NCI-H128 (cell line): ENCODE measurements around the gene ANXA2R.
"Not testable (repeated sequence)": the region's sequence is repeated elsewhere in the genome, so short reads cannot be mapped to it uniquely, and the experiment has no call there.

Experiments used
- DNase-seq: peaks from one replicate; lab custom pipeline; 2025; ENCODE audit not compliant: unreplicated experiment; lab: John Stamatoyannopoulos, UW

Gene ANXA2R, protein sequence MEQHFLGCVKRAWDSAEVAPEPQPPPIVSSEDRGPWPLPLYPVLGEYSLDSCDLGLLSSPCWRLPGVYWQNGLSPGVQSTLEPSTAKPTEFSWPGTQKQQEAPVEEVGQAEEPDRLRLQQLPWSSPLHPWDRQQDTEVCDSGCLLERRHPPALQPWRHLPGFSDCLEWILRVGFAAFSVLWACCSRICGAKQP

DNA sequence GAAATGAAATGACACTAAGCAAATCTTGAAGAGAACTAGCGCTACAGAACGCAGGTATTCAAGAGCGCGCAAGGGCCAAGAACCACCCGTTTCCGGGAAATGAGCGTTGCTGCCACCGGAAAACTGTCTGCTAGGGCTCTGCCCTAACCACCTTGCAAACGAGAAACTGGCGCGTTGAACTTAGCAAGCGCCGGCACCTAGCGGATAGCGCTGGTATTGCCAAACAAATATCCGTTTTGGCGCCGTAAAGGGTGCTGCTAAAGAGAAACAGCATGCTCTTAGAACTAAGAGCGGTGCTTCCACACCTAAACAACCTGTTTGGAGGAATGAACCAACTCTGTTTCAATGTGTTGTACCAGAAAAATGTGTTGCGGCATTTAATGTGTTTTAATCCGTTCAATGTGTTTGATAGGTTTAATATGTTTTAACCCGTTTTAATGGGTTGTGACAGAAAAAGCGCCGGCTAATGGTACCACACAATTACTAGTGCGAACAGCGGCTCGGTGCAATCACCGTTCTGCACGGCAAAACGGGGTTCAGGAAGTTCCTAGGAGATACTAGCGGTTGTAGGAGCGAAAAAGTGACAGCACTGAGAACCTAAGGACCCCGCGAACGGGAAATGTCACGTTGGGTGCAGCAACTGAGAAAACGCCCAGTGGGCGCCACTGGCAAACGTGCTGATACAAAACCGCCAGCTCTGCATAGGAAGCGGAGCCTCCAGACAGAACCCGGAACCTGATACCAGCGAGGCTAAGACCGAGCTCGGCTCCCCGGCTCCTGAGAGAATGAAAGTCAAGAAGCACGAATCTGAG lies at the start of gene ANXA2R:
ANXA2R (minus strand) TSS at position 33 of the 812 bp plus-strand sequence. CDS start 273 bp downstream, outside the sequence.
- DNase-seq, result peak; percentile 91

DNA sequence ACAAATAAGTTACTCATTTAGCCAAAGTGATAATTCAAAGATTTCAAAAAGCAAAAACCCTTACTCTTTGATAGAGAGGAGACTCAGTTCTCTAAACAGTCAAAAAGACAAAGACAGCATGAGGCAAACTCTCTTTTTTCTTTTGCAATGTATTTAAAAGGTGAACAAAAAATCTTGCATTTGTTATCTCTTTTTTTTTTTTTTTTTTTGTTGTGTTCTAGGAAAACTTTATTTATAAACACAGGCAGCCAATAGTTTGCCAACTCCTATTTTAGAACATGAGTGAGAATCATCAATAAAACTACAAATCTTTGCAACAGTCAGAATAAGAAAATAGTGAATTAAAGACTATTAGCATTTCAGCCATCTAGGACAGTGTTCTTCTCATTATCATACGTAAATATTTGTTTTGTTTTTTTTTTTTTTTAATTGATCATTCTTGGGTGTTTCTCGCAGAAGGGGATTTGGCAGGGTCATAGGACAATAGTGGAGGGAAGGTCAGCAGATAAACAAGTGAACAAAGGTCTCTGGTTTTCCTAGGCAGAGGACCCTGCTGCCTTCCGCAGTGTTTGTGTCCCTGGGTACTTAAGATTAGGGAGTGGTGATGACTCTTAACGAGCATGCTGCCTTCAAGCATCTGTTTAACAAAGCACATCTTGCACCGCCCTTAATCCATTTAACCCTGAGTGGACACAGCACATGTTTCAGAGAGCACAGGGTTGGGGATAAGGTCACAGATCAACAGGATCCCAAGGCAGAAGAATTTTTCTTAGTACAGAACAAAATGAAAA lies 46.2 kb upstream of the ANXA2R start:
- not testable (repeated sequence) for DNase-seq

DNA sequence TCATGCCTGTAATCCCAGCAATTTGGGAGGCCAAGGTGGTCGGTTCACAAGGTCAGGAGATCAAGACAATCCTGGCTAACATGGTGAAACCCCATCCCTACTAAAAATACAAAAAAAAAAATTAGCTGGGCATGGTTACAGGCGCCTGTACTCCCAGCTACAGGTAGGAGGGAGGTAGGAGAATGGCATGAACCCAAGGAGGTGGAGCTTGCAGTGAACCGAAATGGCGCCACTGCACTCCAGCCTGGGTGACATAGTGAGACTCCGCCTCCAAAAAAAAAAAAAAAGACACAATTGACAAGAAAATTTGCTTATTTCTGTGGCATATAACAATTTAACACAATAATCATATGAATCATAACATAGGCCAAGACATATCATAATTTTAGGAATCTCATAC lies 45.3 kb upstream of the ANXA2R start:
- DNase-seq, result no peak

DNA sequence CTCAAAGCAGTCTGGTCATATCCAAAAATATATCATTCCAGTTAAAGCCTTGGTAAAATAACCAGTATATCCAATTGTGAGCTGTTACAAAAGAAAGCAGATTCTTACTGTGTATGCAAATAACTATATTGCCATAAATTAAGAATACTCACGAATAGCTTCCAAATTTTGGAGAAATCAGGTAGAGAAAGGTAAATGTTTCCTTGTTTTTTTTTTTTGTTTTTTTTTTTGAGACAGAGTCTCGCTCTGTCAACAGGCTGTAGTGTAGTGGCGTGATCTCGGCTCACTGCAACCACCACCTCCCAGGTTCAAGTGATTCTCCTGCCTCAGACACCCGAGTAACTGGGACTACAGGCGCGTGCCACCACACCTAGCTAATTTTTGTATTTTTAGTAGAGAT lies 44.3 kb upstream of the ANXA2R start:
- DNase-seq, result not testable (repeated sequence)

DNA sequence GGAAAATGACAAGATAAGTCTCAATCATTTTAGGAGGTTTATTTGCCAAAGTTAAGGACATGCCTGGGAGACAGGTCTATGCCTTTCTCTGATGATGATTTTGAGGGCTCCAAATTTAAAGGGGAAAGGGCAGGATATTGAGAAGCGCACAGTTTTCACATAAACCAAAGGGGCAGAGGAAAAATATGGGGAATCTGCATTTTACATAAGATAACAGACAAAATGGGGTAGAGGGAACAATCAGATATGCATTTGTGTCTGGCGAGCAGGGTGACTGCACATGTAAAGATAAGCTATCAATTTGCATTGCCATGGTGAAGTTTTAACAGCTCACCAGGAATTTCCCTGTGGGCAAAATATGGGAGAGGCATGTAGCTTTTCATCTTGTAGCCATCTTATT lies 41.2 kb upstream of the ANXA2R start:
- not testable (repeated sequence) for DNase-seq

DNA sequence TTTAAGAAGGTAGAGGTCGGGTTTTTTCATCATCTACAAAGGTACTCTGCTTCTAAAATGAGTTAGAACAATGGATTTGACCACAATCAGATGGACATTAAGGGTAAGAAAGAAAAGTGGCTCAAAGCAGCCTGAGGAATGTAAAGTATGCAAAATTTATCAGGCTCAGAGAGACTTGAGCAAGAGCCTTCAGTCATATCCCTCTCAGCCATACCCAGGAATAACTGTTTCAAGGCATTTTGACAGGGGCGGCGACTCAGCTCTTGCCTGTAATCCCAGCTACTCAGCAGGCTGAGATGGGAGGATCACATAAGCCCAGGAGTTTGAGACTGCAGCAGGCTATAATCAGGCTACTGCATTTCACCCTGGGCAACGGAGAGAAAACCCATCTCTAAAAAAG lies 38.8 kb upstream of the ANXA2R start:
- no peak for DNase-seq

DNA sequence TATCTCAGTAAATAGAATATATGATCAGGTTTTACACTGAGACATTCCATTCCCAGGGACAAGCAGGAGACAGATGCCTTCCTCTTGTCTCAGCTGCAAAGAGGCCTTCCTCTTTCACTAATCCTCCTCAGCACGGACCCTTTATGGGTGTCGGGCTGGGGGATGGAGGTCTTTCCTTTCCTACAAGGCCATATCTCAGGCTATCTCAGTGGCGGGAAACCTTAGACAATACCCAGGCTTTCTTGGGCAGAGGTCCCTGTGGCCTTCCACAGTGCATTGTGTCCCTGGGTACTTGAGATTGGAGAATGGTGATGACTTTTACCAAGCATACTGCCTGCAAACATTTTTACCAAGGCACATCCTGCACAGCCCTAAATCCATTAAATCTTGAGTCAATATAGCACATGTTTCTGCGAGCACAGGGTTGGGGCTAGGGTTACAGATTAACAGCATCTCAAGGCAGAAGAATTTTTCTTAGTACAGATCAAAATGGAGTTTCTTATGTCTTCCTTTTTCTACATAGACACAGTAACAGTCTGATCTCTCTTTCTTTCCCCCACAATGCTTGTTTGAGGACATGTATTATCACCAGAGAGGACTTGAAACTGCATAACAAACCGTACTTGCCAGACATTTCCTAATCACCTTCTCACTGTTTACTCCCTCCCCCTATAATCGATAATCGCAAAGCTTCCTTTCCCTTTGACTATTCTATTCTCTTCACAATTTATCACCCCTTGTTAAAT lies 37.5 kb upstream of the ANXA2R start:
- not testable (repeated sequence) for DNase-seq

DNA sequence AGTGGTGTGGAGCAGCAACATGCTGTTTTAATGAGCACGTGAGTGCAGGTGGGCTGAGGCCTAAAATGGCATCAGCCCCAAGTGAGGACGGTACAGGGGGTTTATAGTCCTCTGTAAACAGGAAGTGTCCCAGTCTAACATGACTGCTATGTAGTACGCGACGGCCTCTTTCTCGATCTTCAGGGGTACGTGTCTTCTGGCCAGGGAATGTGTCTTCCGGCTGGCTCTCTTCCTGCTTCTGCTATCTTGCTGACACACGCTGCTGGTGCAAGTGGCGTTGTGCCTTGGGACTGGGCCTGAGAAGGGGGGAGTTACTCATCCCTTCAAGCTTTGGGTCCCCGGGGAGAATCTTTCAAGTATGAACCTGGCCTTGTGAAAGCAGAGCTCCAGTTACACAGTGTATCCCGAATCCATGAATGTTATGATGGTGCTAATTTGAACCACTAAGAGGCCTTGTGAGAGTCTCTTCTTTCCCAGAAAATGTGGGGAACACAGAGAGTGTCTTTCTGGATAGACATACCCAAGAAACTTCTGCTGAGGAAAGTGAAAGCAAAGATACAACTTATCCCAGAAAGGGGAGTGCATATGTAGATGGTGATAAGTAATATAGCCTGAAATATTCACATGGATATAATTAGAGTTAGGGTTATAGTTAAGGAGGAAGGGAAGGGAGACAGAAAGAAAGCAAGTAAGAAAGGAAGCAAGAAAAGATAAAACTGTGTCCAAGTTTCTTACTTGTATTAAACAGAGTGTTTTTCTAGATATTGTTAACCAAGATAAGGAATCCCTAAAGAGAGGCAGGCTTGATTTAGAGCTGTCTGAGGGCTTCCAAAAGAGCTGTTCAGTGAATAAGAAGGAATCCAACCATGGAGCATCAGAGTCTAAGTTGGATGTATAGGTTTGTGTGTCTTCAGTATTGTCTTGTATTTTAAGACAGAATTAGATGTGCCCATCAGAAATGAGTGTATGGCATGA lies 35.5 kb upstream of the ANXA2R start:
- DNase-seq, result no peak

DNA sequence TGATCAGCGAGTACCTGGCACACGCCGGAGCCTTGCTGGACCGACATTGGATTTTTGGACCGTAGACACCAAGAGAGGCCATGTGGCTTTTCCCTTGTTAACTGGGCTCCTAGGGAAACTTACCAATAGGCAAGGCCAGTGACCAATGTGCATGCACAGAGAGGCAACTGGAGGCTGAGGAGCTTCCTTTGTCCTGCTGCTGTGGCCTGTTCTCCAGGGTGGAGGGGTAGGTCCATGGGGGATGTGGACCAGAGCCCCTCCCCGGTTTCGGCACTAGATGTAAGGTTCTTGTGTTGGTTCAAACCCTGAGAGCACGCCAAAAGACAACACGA lies 34.8 kb upstream of the ANXA2R start:
- DNase-seq, result no peak

DNA sequence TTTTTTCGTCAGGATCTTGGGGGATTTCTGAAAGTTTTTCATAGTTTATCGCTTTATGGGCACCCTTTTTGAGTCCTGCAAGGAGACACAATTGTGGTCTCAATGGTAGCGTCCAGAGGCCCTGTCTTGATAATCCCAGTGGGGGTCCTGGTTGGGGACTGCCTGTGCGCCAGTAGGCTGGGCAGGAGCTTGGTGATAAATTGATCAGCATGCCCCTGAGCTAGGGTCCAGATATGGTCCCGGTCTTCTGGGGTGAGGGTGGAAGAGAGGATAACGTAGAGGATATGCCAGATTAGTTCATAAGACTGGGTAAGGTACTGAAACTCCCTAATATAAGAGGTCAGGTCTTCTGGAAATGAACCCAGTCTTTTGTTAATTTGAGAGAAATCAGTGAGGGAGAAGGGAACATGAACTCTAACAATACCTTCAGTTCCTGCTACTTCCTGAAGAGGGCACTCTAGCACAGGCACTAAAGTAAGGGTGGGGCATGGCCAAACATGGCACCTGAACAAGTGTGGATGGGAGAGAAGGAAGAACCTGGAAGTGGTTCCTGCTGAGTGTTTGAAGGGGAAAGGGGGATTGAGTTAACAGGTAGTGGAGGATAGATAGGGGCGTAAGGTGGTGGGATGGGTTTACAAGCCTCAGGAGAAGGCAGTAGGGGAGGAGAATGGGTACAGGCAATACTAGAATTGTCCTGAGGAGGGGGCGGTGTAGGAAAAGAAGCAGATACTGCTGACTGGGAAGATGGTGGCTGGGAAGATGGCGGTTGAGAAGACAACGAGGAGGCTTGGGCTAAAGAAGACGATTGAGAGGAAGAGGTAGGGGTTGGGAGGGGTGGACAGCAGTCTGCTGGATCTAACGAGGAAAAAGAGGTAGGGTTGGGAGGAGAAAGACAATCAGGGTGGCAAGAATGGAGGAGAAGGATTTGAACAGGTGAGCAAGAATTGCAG lies 33.8 kb upstream of the ANXA2R start:
- DNase-seq, result no peak

DNA sequence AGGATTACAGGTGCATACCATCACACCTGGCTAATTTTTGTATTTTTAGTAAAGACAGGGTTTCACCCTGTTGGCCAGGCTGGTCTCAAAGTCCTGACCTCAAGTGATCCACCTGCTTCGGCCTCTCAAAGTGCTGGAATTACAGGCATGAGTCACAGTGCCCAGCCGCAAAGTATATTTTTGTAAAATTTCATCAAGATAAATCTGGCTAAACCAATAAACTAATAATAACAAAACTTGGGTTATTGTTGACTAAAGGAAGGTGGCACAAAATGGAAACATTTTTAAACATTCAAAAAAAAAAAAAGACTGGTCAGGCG lies 29.2 kb upstream of the ANXA2R start:
- DNase-seq, result not testable (repeated sequence)

DNA sequence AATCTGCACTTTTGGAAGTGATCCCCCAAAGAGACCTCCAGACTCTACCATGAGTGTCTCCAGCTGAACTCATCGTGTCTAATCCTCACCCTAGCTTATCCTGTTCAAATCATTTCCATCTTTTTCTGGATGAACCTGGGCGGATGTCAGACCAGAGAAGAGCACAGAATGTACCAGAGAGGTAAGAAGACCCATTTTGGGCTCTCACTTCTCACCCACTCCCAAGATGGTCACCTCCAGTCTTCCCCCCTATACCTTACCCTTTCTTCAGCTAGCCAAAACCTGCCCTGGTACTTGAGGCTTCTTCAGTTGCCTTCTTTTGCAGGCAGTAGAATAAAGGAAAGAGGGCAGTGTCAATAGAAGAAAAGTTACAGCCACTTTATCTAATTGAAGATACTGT lies 27.9 kb upstream of the ANXA2R start:
- no peak for DNase-seq

DNA sequence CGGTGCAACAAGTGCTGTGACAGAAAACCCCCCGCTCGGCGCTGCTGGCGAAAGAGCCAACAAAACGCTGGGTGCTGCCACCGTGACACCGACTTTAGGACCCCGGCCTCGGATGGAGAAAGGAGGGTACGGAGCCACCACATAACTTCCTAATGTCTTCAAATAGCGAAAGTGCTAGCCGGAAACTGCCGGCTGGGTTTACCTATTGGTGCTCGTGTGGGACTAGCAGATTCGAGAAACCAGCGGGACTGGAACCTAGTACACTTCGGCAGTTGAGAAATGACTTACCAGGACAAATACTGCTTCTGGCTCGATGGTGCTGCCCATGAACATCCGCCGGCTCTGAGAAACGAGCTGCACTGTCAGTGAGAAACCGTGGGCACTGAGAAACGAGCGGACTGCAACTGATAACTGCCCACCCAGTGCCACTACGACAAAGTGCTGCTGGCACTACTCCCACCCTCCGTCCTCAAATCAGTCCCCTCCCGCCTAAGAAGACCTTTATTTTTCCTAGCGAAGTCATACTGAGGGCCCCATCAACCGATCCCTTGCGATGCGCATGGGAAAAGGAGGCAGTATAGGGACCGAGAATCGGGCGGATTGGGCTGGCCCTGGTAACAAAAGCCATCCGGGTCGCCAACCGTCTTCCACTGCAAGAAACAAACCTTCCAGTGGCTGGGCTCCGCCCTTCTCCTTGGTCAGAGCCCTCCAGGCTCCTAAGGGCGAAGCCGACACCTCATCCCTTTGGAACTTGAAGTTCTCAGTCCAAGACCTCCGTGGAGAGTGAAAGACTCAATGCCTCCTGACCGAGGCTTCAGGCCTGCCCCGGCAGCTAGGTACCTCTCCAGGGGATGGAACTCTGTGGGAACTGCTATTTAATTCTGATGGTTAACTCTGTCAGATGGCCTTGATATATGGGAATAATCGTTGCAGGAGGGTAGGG lies 27.0 kb upstream of the ANXA2R start:
- DNase-seq, result peak; percentile 96

DNA sequence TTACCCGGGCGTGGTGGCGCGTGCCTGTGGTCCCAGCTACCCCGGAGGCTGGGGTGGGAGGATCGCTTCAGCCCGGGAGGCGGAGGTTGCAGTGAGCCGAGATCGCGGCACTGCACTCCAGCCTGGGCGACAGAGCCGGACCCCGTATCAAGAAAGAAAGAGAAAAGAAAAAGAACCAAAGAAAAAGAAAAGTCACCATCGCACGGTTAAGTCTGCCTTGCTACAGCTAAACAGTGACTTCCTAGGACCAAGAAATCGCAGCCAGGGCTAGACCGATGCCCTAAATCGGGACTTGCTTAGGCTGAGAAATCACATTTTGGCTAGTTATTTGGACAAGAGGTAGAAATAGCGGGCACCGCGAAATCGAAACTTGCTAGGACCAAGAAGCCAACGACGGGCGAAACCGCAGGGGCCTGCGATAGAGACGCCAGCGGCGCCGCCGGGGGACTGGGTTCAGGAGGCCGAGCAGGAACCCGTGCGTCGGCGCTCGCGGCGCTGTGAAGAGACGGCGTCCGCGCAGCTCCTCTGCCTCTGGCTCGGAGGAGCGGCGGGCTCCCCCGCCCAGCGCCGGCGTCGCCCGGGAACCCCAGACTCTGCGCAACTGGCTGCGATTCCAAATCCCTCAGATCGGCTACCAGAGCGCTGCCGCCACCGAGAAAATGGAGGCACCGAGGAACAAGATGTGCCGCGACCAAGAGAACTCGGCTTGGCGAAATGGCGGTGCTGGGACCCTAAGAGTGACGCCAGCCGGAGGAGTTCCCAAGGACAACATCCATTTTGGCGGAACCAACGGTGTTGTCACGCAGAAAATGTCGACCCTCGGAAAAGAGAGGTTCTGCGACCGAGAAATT lies 26.1 kb upstream of the ANXA2R start:
- peak; percentile 91 for DNase-seq

DNA sequence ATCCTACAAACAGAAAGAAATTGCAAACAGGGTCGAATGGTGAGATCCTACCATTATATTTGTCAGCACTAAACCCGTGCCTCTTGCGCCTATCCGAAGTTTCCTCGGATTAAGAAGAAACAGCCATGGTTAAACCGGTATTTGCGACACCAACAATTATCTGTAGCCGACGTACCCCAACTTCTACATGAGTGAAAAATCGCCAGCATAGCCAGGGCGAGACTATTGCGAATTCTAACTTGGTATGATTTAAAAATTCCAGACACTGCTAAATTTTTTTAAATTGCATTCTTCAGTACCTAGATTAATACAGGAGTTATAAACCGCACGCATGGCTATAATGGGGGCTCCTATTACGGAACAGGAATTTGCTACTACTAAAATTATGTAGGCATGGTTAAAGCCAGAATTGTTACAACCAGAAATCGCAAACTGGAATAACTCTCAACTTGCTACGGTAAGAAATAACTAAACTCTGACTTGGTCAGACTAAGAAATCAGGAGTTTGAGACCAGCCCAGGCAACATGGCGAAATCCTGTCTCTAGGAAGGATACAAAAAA lies 25.3 kb upstream of the ANXA2R start:
- DNase-seq, result no peak

DNA sequence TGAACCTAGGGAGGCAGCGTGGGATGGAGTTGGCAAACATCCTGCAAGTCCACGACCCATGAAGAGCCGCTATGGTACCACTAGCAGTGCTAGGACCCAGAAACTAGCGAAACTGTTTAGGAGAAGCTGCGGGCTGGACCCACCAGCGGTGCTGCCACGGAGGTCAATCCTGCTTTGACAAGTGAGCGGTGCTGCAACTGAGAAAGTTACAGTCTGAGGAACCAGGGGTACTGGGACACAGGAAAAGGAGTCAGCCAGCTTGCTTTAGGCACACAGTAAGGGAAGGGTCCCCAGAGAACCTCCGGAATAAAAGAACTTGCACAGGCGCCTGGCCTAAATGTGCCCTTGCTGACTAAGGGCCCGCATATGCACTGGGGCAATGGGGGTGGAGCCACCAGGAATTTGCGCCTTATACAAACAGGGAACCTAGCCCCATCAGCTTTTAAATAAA lies 23.6 kb upstream of the ANXA2R start:
- no peak for DNase-seq
